Body of pancreas (tissue), 4 donors: ENCODE data around the gene PDE9A. TPM values are rescaled to one million over a fixed set of nuclear protein-coding genes. Genes with fewer than 3 reads are reported as not detected.

Source experiments
- ATAC-seq: fragments of 150-250 bp; one replicate; pipeline ENCODE4 v1.9.1; 2016
- DNase-seq, 4 donors: peaks; one replicate each; pipeline ENCODE4 v3.0.0-alpha.2; 2019
- H3K27ac ChIP-seq, 4 donors: fragments of 200-600 bp; sonication (generic); 1 replicate in 3 of 4; 2 replicates in 1 of 4; pipeline versions ENCODE4 v1.5.1 to v1.6.1; 2016 to 2019; ENCODE audit warnings: mild to moderate bottlenecking in 1 of 4, mixed read lengths in 1 of 4, moderate library complexity in 1 of 4
- H3K27me3 ChIP-seq, 2 donors: fragments of 200-600 bp; sonication (generic); one replicate each; pipeline ENCODE4 v1.6.0; 2016; ENCODE audit warnings: mild to moderate bottlenecking in 1 of 2
- H3K36me3 ChIP-seq, 2 donors: fragments of 200-600 bp; sonication (generic); replicated peaks in 1 of 2; 2 replicates each; pipeline ENCODE4 v1.5.1; 2016; ENCODE audit warnings: low read depth in 2 of 2; ENCODE audit not compliant: insufficient read depth in 1 of 2
- H3K4me1 ChIP-seq: fragments of 200-600 bp; sonication (generic); one replicate; pipeline ENCODE4 v1.6.0; 2016
- H3K4me3 ChIP-seq, 2 donors: fragments of 200-600 bp; sonication (generic); 1 replicate in 1 of 2; 2 replicates in 1 of 2; pipeline ENCODE4 v1.5.1; 2016 to 2019
- H3K9me3 ChIP-seq, 3 donors: fragments of 200-600 bp; sonication (generic); 1 replicate in 2 of 3; 2 replicates in 1 of 3; pipeline ENCODE4 v1.5.1; 2016
- POLR2A ChIP-seq, 3 donors: fragments of 450-650 bp; IDR thresholded peaks; one replicate each; pipeline ENCODE4 v1.6.1; 2016; ENCODE audit warnings: antibody characterized with exemption in 3 of 3, mild to moderate bottlenecking in 2 of 3
- WGBS, 2 donors: methylation state at CpG; one replicate each; pipeline ENCODE4 v1.1.5; 2017; 5-methylcytosine and 5-hydroxymethylcytosine counted together
- intact Hi-C: fragments of 100-400 bp; cut with DNase I; formaldehyde crosslinking; loops from one replicate; pipeline ENCODE4 v1.15.1; 2023
- total RNA-seq, 2 donors: library from RNA; depleted of rRNA; stranded (reverse); fragments of >200 nt; gene quantifications; one replicate each; pipeline ENCODE4 v1.1.0, GENCODE V29; 2016
- TF ChIP-seq, protein P1 (sequence below), 7 experiments: fragments of 450-650 bp in 4 of 7; fragments of 200-600 bp in 3 of 7; sonication (generic) in 3 of 7; IDR thresholded peaks; one replicate each; pipeline ENCODE4 v1.5.1; 2016 to 2019; ENCODE audit warnings: antibody characterized with exemption in 7 of 7

The PDE9A gene
- total RNA-seq, 2 donors from 2014 or later: 5.2 to 7.9 TPM

DNA sequence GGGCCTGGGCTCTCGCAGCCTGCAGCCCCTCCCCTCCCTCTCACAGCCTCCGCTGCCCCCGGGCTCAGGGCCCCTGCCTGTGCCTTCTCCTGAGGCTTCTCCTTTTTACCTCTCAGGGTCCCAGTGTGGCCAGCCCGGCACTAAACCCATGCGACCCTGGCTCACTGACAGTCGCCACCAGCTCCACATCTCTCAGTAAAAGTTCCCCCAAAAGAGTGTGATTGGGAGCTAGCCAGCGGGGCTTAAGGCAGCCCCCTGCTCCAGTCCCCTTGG, 26.6 kb downstream of the PDE9A start:
- intact Hi-C loops: no loop called here
- no peaks in the 10 kb centered on the region for H3K9me3 ChIP-seq
- H3K4me1 ChIP-seq: no peaks in the 10 kb centered on the region
- no peaks in the 10 kb centered on the region for H3K36me3 ChIP-seq
- TF ChIP-seq POLR2A (IDR thresholded peaks at IDR 0.05): no peak
- TF ChIP-seq, protein P1, sequence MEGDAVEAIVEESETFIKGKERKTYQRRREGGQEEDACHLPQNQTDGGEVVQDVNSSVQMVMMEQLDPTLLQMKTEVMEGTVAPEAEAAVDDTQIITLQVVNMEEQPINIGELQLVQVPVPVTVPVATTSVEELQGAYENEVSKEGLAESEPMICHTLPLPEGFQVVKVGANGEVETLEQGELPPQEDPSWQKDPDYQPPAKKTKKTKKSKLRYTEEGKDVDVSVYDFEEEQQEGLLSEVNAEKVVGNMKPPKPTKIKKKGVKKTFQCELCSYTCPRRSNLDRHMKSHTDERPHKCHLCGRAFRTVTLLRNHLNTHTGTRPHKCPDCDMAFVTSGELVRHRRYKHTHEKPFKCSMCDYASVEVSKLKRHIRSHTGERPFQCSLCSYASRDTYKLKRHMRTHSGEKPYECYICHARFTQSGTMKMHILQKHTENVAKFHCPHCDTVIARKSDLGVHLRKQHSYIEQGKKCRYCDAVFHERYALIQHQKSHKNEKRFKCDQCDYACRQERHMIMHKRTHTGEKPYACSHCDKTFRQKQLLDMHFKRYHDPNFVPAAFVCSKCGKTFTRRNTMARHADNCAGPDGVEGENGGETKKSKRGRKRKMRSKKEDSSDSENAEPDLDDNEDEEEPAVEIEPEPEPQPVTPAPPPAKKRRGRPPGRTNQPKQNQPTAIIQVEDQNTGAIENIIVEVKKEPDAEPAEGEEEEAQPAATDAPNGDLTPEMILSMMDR (IDR thresholded peaks at IDR 0.05): no peak
- 79 to 84% methylated on average over 4 to 7 of the region's 7 CpGs for WGBS, 2 donors
- no peak overlapping the region for H3K27ac ChIP-seq
- ATAC-seq (no peak), DNase-seq (no peak)
- H3K4me3 ChIP-seq: no peak overlapping the region
- no peaks in the 10 kb centered on the region for H3K27me3 ChIP-seq

- no peak overlapping the region for H3K4me3 ChIP-seq
- H3K4me1 ChIP-seq: no peaks in the 10 kb centered on the region
- H3K9me3 ChIP-seq: no peaks in the 10 kb centered on the region
- H3K36me3 ChIP-seq: no peaks in the 10 kb centered on the region
- H3K27ac ChIP-seq: no peak overlapping the region
- 72 to 76% methylated on average over 7 to 11 of the region's 11 CpGs for WGBS, 2 donors
- DNase-seq: no peak
- no peak for ATAC-seq
- H3K27me3 ChIP-seq: no peaks in the 10 kb centered on the region
- intact Hi-C loops: no loop called here
- TF ChIP-seq POLR2A (IDR thresholded peaks at IDR 0.05): no peak
- TF ChIP-seq, protein P1 (IDR thresholded peaks at IDR 0.05): no peak
These were observed 27.0 kb downstream of the PDE9A start for GRCh38 chr21:42680429-42680828.

DNA sequence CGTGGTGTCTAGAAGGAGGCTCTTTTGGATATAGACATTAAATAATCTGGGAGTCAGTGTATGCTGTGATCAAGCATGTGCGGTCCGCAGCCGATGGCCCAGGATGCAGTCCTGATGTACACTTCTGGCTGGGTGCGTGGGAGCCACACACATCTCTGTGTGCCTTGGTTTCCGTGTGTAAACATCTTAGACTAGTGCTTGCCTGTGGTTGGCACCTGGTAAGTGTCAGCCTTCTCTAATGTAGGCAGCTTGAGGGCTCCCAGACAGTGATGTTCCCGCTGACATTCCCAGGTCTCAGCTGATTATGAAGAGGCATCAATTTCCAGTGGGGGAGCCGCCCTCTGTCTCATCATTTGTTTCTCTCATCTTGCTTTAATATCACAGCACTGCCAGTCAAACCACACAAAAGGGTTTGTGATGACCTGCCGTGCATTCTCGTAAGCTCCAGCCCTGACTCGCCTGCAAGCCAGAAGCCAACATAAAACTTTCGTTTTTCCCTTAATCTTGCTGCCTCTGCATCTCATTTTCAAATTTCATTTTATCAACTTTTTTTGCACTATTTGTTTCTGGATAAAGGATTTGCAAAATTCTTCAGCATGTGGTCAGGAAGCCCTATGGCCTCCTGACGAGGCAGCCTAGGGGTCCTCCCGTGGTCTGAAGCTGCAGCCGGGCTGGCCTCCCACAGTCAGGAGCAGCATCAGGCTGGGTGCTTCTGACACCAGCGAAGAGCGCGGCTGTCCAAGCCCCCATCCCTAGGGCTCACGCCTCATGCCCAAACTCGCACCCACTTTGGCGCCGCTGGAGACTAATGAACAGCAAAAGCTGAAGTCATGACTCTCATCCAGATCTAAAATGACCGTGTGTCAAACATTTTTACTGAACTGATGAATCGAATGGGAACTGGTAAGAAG, 28.1 kb downstream of the PDE9A start:
- DNase-seq: no peak
- Histone ChIP-seq H3K27me3 (no peaks in the 10 kb centered on the region), H3K4me3 (no peak overlapping the region), H3K9me3 (no peaks in the 10 kb centered on the region), H3K4me1 (no peaks in the 10 kb centered on the region), H3K27ac (no peak overlapping the region), H3K36me3 (no peaks in the 10 kb centered on the region)
- 75 to 77% methylated on average over 23 to 24 of the region's 24 CpGs for WGBS, 2 donors
- ATAC-seq: no peak
- TF ChIP-seq POLR2A (IDR thresholded peaks at IDR 0.05): no peak
- TF ChIP-seq, protein P1 (IDR thresholded peaks at IDR 0.05): no peak
- intact Hi-C loops: no loop called here

DNA sequence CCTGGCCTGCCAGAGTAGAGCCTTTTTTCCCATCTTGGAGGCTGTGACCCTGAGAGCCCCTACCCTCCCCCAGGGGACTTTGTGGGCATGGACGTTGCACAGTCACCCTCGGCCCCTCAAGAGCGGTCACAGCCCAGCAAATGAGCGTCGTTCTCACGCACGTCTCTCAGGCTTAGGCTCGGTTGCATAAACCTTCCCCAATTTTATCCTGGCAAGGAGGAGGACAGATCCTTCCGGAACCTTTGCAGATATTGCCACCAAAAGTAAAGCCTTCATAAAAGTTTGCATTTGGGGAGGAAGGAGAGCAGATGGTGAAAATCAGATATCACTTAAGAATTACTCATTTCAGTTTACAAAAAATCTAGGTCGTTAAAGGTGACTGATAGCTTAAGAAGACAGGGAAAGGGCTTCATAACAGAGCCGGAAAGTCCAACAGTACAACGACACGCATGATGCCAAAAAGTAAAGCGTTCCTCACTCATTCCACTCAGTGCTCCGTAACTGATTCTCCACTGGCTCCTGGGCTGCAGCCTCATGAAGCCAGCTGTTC, 29.3 kb downstream of the PDE9A start:
- no peak for DNase-seq
- TF ChIP-seq, protein P1 (IDR thresholded peaks at IDR 0.05): no peak
- TF ChIP-seq POLR2A (IDR thresholded peaks at IDR 0.05): no peak
- 72 to 73% methylated on average over 15 of the region's 15 CpGs for WGBS, 2 donors
- Histone ChIP-seq H3K27ac (no peak overlapping the region), H3K4me1 (no peaks in the 10 kb centered on the region), H3K36me3 (no peaks in the 10 kb centered on the region), H3K9me3 (no peaks in the 10 kb centered on the region), H3K27me3 (no peaks in the 10 kb centered on the region), H3K4me3 (no peak overlapping the region)
- no peak for ATAC-seq
- intact Hi-C loops: no loop called here
